ENCODE results near the gene ARHGAP29.
A peak's percentile ranks its signal among the peaks of the same experiment; 100 is the strongest.

ARHGAP29 gene

GRCh38 chr1:94247138-94248094 lies 10.0 kb upstream of the ARHGAP29 start:
- Histone ChIP-seq H3K4me3 (ENCODE audit: low read depth, low read length, poor library complexity, severe bottlenecking) (peak overlapping the region; percentile 54), H3K9ac (ENCODE audit: low read length) (no peak overlapping the region), H3F3A (ENCODE audit: insufficient read depth, low read length) (no peaks in the 10 kb centered on the region), H3K4me2 (ENCODE audit: low read length) (peak overlapping the region; percentile 65), H3K9me2 (ENCODE audit: low read depth, low read length) (no peaks in the 10 kb centered on the region), H4K20me1 (ENCODE audit: insufficient read depth, low read length) (no peaks in the 10 kb centered on the region), H3K27ac (ENCODE audit: low read depth, low read length, poor library complexity, severe bottlenecking) (no peak overlapping the region), H3K79me2 (ENCODE audit: insufficient read depth, low read length) (no peaks in the 10 kb centered on the region), H3K36me3 (ENCODE audit: insufficient read depth, low read length) (no peaks in the 10 kb centered on the region), H3K4me1 (ENCODE audit: insufficient read depth, low read length, severe bottlenecking) (no peaks in the 10 kb centered on the region), H3K9me3 (ENCODE audit: low read length) (no peaks in the 10 kb centered on the region), H3K27me3 (ENCODE audit: insufficient read depth, low read length) (no peaks in the 10 kb centered on the region), H2AFZ (ENCODE audit: low read length) (no peak overlapping the region)
- no peak for TF ChIP-seq CTCF (IDR thresholded peaks at IDR 0.05; ENCODE audit: low read length)
- TF ChIP-seq EZH2 (IDR thresholded peaks at IDR 0.05; ENCODE audit: borderline replicate concordance, low read length) = no peak

DNA sequence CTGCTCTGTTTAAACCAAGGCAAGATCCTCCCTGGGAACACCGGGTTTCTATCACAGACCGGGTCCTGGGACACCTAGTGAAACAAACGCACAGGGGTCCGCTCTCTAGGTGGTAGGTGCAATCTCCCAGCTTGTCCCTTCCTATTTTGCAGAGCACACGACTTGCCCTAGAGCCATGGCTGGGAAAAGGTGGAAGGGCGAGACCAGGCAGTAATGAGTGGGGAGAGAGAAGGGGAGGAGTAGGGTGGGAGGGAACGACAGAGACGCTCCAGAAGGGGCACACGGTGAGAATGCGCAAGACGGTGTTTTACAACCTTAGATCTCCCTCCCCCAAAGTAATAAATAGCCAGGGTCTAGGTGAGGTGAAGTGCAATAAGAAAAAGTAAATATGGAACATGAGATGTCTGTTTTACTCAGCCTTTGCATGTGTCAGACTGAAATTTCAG lies 9.3 kb upstream of the ARHGAP29 start:
- no peak overlapping the region for H2AFZ ChIP-seq (ENCODE audit: low read length)
- peak overlapping the region; percentile 65 for H3K4me2 ChIP-seq (ENCODE audit: low read length)
- no peaks in the 10 kb centered on the region for H3K27me3 ChIP-seq (ENCODE audit: insufficient read depth, low read length)
- H3K9ac ChIP-seq (ENCODE audit: low read length) = no peak overlapping the region
- no peaks in the 10 kb centered on the region for H3F3A ChIP-seq (ENCODE audit: insufficient read depth, low read length)
- H3K79me2 ChIP-seq (ENCODE audit: insufficient read depth, low read length) = no peaks in the 10 kb centered on the region
- no peaks in the 10 kb centered on the region for H4K20me1 ChIP-seq (ENCODE audit: insufficient read depth, low read length)
- H3K9me2 ChIP-seq (ENCODE audit: low read depth, low read length) = no peaks in the 10 kb centered on the region
- no peaks in the 10 kb centered on the region for H3K9me3 ChIP-seq (ENCODE audit: low read length)
- H3K4me3 ChIP-seq (ENCODE audit: low read depth, low read length, poor library complexity, severe bottlenecking) = peak overlapping the region; percentile 54
- TF ChIP-seq CTCF (IDR thresholded peaks at IDR 0.05; ENCODE audit: low read length) (no peak), EZH2 (IDR thresholded peaks at IDR 0.05; ENCODE audit: borderline replicate concordance, low read length) (no peak)
- no peaks in the 10 kb centered on the region for H3K36me3 ChIP-seq (ENCODE audit: insufficient read depth, low read length)
- no peak overlapping the region for H3K27ac ChIP-seq (ENCODE audit: low read depth, low read length, poor library complexity, severe bottlenecking)
- H3K4me1 ChIP-seq (ENCODE audit: insufficient read depth, low read length, severe bottlenecking) = no peaks in the 10 kb centered on the region

- H3K4me2 ChIP-seq (ENCODE audit: low read length) = no peak overlapping the region
- H3K4me3 ChIP-seq (ENCODE audit: low read depth, low read length, poor library complexity, severe bottlenecking) = no peak overlapping the region
- H2AFZ ChIP-seq (ENCODE audit: low read length) = no peak overlapping the region
- H3F3A ChIP-seq (ENCODE audit: insufficient read depth, low read length) = no peaks in the 10 kb centered on the region
- no peaks in the 10 kb centered on the region for H3K4me1 ChIP-seq (ENCODE audit: insufficient read depth, low read length, severe bottlenecking)
- no peak overlapping the region for H3K27ac ChIP-seq (ENCODE audit: low read depth, low read length, poor library complexity, severe bottlenecking)
- no peaks in the 10 kb centered on the region for H3K27me3 ChIP-seq (ENCODE audit: insufficient read depth, low read length)
- H3K79me2 ChIP-seq (ENCODE audit: insufficient read depth, low read length) = no peaks in the 10 kb centered on the region
- no peaks in the 10 kb centered on the region for H3K9me2 ChIP-seq (ENCODE audit: low read depth, low read length)
- no peak overlapping the region for H3K9ac ChIP-seq (ENCODE audit: low read length)
- H3K9me3 ChIP-seq (ENCODE audit: low read length) = no peaks in the 10 kb centered on the region
- no peaks in the 10 kb centered on the region for H4K20me1 ChIP-seq (ENCODE audit: insufficient read depth, low read length)
- H3K36me3 ChIP-seq (ENCODE audit: insufficient read depth, low read length) = no peaks in the 10 kb centered on the region
- TF ChIP-seq EZH2 (IDR thresholded peaks at IDR 0.05; ENCODE audit: borderline replicate concordance, low read length) (no peak), CTCF (IDR thresholded peaks at IDR 0.05; ENCODE audit: low read length) (no peak)
These were observed 8.5 kb upstream of the ARHGAP29 start for GRCh38 chr1:94245747-94246438.
